Parathyroid adenoma (tissue), 2 donors: Measurements from ENCODE around the gene SPATA17.

ENCODE experiments used
- H2AFZ ChIP-seq: fragments of 300-600 bp; sonication (generic); one replicate; pipeline ENCODE4 v1.7.0; 2017; ENCODE audit warnings: antibody characterized with exemption, mild to moderate bottlenecking
- H3K27ac ChIP-seq: fragments of 300-600 bp; sonication (generic); one replicate; pipeline ENCODE4 v1.7.0; 2017
- H3K27me3 ChIP-seq: fragments of 300-600 bp; sonication (generic); one replicate; pipeline ENCODE4 v1.7.0; 2017; ENCODE audit warnings: low read length; ENCODE audit not compliant: control insufficient read depth, insufficient read depth
- H3K36me3 ChIP-seq: fragments of 300-600 bp; sonication (generic); one replicate; pipeline ENCODE4 v1.7.0; 2017; ENCODE audit warnings: low read length; ENCODE audit not compliant: control insufficient read depth, insufficient read depth
- H3K4me1 ChIP-seq: fragments of 300-600 bp; sonication (generic); one replicate; pipeline ENCODE4 v1.7.0; 2017; ENCODE audit warnings: control low read depth
- H3K4me2 ChIP-seq: fragments of 300-600 bp; sonication (generic); one replicate; pipeline ENCODE4 v1.7.0; 2017; ENCODE audit warnings: low read length
- H3K4me3 ChIP-seq: fragments of 300-600 bp; sonication (generic); one replicate; pipeline ENCODE4 v1.7.0; 2017; ENCODE audit warnings: low read depth, low read length
- H3K79me2 ChIP-seq: fragments of 300-600 bp; sonication (generic); one replicate; pipeline ENCODE4 v1.7.0; 2017; ENCODE audit warnings: control low read depth
- H3K9ac ChIP-seq: fragments of 300-600 bp; sonication (generic); one replicate; pipeline ENCODE4 v1.7.0; 2017; ENCODE audit warnings: mild to moderate bottlenecking
- H3K9me3 ChIP-seq: fragments of 300-600 bp; sonication (generic); one replicate; pipeline ENCODE4 v1.7.0; 2017; ENCODE audit warnings: low read length; ENCODE audit not compliant: control insufficient read depth
- TF ChIP-seq, protein P1 (sequence below): fragments of 300-600 bp; sonication (generic); IDR thresholded peaks from one replicate; pipeline ENCODE4 v1.7.0; 2017; ENCODE audit warnings: antibody characterized with exemption, mild to moderate bottlenecking
- donor health status: primary hyperparathyroidism.

SPATA17 gene

GRCh38 chr1:217881607-217882332, 250.6 kb downstream of the SPATA17 start:
- Histone ChIP-seq H3K4me2 (no peak overlapping the region), H3K9me3 (no peaks in the 10 kb centered on the region), H3K4me1 (no peaks in the 10 kb centered on the region), H3K4me3 (no peak overlapping the region), H3K27me3 (no peaks in the 10 kb centered on the region), H3K9ac (no peak overlapping the region), H3K36me3 (no peaks in the 10 kb centered on the region), H3K79me2 (no peaks in the 10 kb centered on the region), H2AFZ (no peak overlapping the region), H3K27ac (no peak overlapping the region)
- TF ChIP-seq, protein P1, sequence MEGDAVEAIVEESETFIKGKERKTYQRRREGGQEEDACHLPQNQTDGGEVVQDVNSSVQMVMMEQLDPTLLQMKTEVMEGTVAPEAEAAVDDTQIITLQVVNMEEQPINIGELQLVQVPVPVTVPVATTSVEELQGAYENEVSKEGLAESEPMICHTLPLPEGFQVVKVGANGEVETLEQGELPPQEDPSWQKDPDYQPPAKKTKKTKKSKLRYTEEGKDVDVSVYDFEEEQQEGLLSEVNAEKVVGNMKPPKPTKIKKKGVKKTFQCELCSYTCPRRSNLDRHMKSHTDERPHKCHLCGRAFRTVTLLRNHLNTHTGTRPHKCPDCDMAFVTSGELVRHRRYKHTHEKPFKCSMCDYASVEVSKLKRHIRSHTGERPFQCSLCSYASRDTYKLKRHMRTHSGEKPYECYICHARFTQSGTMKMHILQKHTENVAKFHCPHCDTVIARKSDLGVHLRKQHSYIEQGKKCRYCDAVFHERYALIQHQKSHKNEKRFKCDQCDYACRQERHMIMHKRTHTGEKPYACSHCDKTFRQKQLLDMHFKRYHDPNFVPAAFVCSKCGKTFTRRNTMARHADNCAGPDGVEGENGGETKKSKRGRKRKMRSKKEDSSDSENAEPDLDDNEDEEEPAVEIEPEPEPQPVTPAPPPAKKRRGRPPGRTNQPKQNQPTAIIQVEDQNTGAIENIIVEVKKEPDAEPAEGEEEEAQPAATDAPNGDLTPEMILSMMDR, result no peak

DNA sequence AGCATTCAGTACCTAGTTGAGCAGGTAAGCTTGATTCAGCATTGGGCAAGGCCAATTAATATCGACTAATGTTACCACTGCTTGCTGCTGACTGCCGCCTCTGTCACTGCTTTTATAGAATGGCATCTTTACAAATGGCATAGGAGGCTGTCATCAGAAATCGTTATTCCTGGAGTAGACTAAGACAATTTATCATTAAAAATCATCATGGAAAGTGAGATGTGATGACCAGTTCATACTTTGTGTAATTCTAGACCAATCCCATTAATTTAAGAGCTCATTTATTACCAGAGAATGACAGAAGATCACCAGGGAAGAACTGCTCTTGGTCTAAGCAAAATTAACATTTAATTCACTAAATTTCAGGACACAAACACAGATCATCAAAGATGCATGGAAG, 254.0 kb downstream of the SPATA17 start:
- no peak overlapping the region for H3K27ac ChIP-seq
- H3K4me1 ChIP-seq, result no peaks in the 10 kb centered on the region
- H3K4me3 ChIP-seq, result no peak overlapping the region
- H3K27me3 ChIP-seq, result no peaks in the 10 kb centered on the region
- TF ChIP-seq, protein P1, result no peak
- H3K9ac ChIP-seq, result no peak overlapping the region
- no peaks in the 10 kb centered on the region for H3K9me3 ChIP-seq
- no peaks in the 10 kb centered on the region for H3K36me3 ChIP-seq
- H2AFZ ChIP-seq, result no peak overlapping the region
- H3K79me2 ChIP-seq, result no peaks in the 10 kb centered on the region
- no peak overlapping the region for H3K4me2 ChIP-seq

DNA sequence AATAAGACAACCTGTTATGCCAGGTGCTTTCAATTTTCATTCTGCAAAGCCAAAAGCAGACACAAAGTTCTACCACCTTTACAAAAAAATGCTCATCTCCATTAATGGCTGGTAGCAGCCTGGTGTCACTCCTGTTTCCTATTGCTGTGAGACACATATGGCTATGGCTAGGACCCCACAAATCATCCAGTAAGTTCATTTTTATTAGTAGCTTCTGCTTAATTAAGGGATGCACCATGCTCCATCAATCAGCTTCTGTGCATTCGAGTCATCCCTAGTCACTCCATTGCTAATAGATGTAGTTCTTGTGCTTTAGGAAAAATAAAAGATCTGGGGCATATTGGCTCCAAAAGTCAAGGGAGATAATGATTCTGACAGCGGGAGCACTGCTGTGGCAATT, 257.2 kb downstream of the SPATA17 start:
- Histone ChIP-seq H3K27me3 (no peaks in the 10 kb centered on the region), H3K27ac (no peak overlapping the region), H3K4me1 (no peaks in the 10 kb centered on the region), H3K4me3 (no peak overlapping the region), H3K9me3 (no peaks in the 10 kb centered on the region), H3K79me2 (no peaks in the 10 kb centered on the region), H3K9ac (no peak overlapping the region), H3K4me2 (no peak overlapping the region), H2AFZ (no peak overlapping the region), H3K36me3 (no peaks in the 10 kb centered on the region)
- TF ChIP-seq, protein P1, result no peak

- no peaks in the 10 kb centered on the region for H3K27me3 ChIP-seq
- H3K4me1 ChIP-seq, result no peaks in the 10 kb centered on the region
- no peaks in the 10 kb centered on the region for H3K79me2 ChIP-seq
- no peak overlapping the region for H3K9ac ChIP-seq
- no peak overlapping the region for H2AFZ ChIP-seq
- TF ChIP-seq, protein P1, result no peak
- no peak overlapping the region for H3K27ac ChIP-seq
- H3K36me3 ChIP-seq, result no peaks in the 10 kb centered on the region
- no peak overlapping the region for H3K4me3 ChIP-seq
- no peak overlapping the region for H3K4me2 ChIP-seq
- H3K9me3 ChIP-seq, result no peaks in the 10 kb centered on the region
These were observed 258.3 kb downstream of the SPATA17 start for GRCh38 chr1:217889401-217889800.

DNA sequence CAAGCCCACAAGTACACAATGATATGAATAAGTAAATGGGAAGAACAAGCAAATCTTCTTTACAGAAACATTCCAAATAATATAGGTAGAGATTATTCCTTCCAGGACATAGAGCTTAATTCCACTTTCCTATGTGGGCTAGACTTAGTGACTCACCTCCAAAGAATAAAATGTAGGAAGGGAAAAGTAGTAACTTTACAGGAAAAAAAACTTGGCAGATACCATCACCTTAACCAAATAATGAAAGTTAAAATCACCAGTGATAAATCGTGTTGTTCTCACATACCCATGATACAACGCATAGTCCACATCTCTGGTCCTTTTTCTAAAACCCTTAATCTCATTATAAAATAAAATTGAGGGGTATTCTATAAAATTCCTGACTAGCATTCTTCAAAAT, 260.8 kb downstream of the SPATA17 start:
- TF ChIP-seq, protein P1, result no peak
- Histone ChIP-seq H3K9me3 (no peaks in the 10 kb centered on the region), H3K79me2 (no peaks in the 10 kb centered on the region), H3K4me3 (no peak overlapping the region), H3K9ac (no peak overlapping the region), H3K4me1 (no peaks in the 10 kb centered on the region), H3K4me2 (no peak overlapping the region), H3K27me3 (no peaks in the 10 kb centered on the region), H2AFZ (no peak overlapping the region), H3K36me3 (no peaks in the 10 kb centered on the region), H3K27ac (no peak overlapping the region)
